ENCODE measurements around the gene JPH2.

- TF ChIP-seq POLR2A (IDR thresholded peaks at IDR 0.05) (no peak), EP300 (IDR thresholded peaks at IDR 0.05) (no peak)
Observed at GRCh38 chr20:44081476-44081875, 105.5 kb downstream of the JPH2 start.
